CD4-positive, alpha-beta T cell treated with Interleukin-10 for 1 hour (primary cell): ENCODE measurements around the gene EVI5.
A peak's percentile ranks its signal among the peaks of the same experiment; 100 is the strongest.

Experiments used
- DNase-seq: peaks from one replicate; pipeline ENCODE4 v3.0.0-alpha.2; 2020

EVI5 gene

GRCh38 chr1:92784639-92785500 lies at the start of gene EVI5:
EVI5 (minus strand) TSS chr1:92785108; CDS start chr1:92736546, 48,562 bp downstream.
- DNase-seq, result peak; percentile 59

GRCh38 chr1:92834617-92835016 lies 49.7 kb upstream of the EVI5 start:
- DNase-seq, result no peak

GRCh38 chr1:92833840-92834239 lies 48.9 kb upstream of the EVI5 start:
- peak; percentile 24 for DNase-seq

GRCh38 chr1:92832537-92833114 lies 47.7 kb upstream of the EVI5 start:
- DNase-seq, result peak; percentile 26

- DNase-seq, result peak; percentile 97
Measured at GRCh38 chr1:92831762-92832536, 47.0 kb upstream of the EVI5 start, which contains the start of gene RPL5. RPL5 (plus strand) TSS chr1:92832040; CDS start chr1:92832115, 75 bp downstream.

GRCh38 chr1:92831368-92831761 lies 46.5 kb upstream of the EVI5 start:
- DNase-seq, result no peak

GRCh38 chr1:92826792-92827191 lies 41.9 kb upstream of the EVI5 start:
- DNase-seq, result no peak

- DNase-seq, result no peak
Measured at GRCh38 chr1:92822879-92823278, 38.0 kb upstream of the EVI5 start.

- no peak for DNase-seq
Measured at GRCh38 chr1:92820551-92820950, 35.6 kb upstream of the EVI5 start.

GRCh38 chr1:92820024-92820423 lies 35.1 kb upstream of the EVI5 start:
- no peak for DNase-seq

GRCh38 chr1:92817986-92818764 lies 33.3 kb upstream of the EVI5 start:
- DNase-seq, result peak; percentile 44

GRCh38 chr1:92817137-92817697 lies 32.3 kb upstream of the EVI5 start:
- no peak for DNase-seq

- DNase-seq, result no peak
Measured at GRCh38 chr1:92816732-92817131, 31.8 kb upstream of the EVI5 start.

- DNase-seq, result no peak
Measured at GRCh38 chr1:92808381-92808780, 23.5 kb upstream of the EVI5 start.

- DNase-seq, result no peak
Measured at GRCh38 chr1:92805216-92805615, 20.3 kb upstream of the EVI5 start.

- DNase-seq, result peak; percentile 16
Measured at GRCh38 chr1:92804721-92805201, 19.9 kb upstream of the EVI5 start.

- no peak for DNase-seq
Measured at GRCh38 chr1:92803140-92803887, 18.4 kb upstream of the EVI5 start.

- no peak for DNase-seq
Measured at GRCh38 chr1:92797961-92798360, 13.1 kb upstream of the EVI5 start.

GRCh38 chr1:92797297-92797696 lies 12.4 kb upstream of the EVI5 start:
- no peak for DNase-seq

- DNase-seq, result no peak
Measured at GRCh38 chr1:92795166-92795565, 10.3 kb upstream of the EVI5 start.

- no peak for DNase-seq
Measured at GRCh38 chr1:92792340-92792782, 7.5 kb upstream of the EVI5 start.
